A549 treated with GW870086 at 1 μM for 4 hours (cell line): ENCODE data around the gene SIRT3. TPM values are rescaled to one million over a fixed set of nuclear protein-coding genes. Genes with fewer than 3 reads are reported as not detected.

Experiments
- total RNA-seq: library from RNA; stranded (reverse); fragments of 200-300 nt; extraction: Qiagen RNA extraction; gene quantifications from 5 replicates; pipeline ENCODE4 v1.2.3, GENCODE V29; 2022; ENCODE audit warnings: low read depth

Gene SIRT3
- 19.2 to 22.3 TPM (median 21.1 TPM) in 5 replicates for total RNA-seq

DNA sequence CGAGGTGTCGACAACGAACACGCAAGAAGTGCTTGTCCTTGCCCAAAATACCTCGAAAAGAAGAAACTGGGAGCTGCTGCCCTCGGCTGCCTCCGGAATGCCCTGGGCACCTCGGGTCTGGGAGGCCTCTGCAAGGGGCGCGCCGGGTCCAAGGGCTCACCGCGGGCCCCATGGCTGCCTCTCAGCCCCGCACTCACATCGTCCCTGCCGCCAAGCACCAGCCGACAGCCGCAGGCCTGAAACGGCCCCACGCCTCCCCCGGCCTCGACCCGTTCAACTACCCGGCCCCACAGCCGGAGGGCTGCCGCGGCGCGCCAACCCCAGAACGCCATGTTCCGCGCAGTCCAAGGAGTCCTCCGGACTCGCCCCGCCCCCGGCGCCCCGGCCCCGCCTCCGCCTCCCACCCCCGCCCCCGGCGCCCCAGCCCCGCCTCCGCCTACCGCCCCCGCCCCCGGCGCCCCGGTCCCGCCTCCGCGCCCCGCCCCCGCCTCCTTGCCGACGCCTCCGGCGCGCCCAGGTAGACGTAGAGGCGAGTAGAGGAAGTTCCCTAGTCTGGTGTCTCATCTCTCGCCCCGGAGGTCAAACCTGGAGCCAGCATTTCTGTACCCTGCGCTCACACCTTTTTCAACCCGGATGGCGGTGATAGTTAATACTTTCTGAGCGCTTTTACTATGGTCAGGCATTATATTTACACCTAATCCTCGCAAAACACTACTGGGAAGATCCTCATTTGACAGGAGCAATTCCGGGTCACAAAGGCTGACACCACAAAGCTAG, at the start of gene SIRT3:
Gene SIRT3 (minus strand): TSS at position 346 of the 777 bp plus-strand sequence. CDS start 14 bp downstream, at position 332.

GRCh38 chr11:278001-278951, 42.1 kb upstream of the SIRT3 start, which contains the start of gene NLRP6:
NLRP6 (plus strand) TSS chr11:278407; CDS start chr11:278570, 163 bp downstream.

DNA sequence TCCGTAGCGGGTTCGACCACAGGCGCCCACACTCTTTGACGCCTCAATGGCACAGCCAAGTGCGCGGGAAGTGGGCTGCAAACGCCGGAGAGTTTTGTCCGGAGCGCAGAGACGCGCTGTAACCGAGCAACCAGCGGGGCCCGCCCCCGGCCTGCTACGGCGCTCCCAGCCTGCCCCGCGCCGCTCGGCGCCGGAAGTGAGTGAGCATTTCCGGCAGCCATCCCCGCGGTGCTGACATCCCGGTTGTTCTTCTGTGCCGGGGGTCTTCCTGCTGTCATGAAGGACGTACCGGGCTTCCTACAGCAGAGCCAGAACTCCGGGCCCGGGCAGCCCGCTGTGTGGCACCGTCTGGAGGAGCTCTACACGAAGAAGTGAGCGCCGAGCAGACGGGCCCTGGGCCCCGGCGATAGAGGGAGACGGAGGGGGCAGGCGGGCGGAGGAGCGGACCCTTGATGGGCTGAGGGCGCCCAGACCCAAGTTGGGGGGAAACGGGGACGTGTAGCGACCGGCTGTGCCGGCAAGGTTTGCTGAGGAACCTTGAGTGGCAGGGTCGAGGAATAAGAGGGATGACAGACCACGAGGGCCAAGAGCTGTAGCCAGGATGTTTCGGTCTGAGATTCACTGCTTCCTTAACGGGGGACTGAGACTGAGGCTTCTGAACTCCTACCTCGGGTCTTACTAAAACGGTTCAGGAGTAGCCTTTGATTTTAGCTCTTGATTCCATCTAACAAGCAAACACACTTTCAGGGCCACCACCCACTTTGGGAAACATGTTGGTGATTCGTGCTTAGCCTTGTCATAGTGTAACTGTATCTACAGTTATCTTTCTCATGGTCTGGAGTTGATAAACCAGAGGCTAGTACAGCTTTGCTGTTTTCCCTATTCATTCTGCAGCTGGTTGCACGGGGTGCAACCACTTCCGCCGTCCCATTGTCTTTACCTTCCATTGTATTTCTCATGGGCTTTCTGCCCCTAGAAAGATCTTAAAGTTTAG, 929 bp upstream of the SIRT3 start, which contains the start of gene PSMD13:
Gene PSMD13 (plus strand): TSS at position 203 of the 994 bp plus-strand sequence. CDS start 74 bp downstream, at position 277.

DNA sequence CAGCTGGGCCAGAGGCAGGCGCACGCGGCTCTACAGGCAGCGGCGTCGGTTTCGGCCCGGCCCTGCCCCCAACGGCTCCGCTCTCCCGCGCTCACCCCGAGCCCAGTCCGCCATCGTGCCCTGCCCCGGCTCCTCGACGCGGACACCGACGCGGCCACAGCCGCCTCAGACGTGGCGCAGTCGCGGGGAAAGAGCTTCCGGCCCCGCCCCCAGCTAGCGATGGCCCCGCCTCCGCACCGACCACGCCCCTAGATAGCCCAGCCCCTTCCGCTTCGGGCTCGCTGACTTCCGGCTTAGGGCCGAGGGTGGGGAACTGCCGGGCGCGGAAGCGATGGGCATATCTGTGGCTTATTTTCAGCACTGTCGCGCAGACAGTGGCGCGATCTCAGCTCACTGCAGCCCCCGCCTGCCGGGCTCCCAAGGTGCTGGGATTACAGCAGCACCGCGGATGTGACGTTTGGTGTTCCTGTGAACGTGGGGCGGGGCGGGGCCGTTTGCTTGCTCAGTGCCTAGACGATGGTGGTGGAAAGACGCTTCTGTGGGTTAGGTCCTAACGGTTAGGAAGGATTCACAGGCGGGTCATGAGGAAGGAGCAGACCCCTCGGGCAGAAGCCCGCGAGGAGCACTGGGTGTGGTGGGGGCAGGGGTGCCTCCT, 28.8 kb downstream of the SIRT3 start, which contains the start of the genes BET1L and RIC8A:
Gene BET1L (minus strand): TSS at position 192 of the 655 bp plus-strand sequence. CDS start 78 bp downstream, at position 114.
Gene RIC8A (plus strand): TSS at position 501 of the 655 bp plus-strand sequence. CDS start 1,147 bp downstream, outside the sequence.

DNA sequence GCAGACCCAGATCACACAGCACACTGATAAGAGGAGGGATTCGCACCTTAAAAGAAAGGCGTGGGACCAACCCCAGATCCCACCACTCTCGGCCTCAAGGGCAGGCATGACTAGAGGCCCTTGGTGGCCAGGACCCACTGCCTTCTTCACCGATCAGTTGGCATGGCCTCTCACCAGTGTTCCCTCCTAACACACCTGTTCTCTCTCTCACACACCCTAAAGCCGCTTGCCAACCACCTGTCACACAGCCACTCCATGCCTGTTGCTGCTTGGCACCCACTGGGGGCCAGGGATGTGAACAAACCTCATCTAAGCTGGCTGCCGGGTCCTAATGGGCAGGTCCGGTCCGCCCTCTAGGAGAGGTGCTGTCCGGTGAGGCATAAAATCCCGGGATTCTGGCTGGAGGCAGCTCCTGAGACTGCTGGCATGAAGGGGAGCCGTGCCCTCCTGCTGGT, 43.4 kb downstream of the SIRT3 start, which contains the start of gene SCGB1C1:
Gene SCGB1C1 (plus strand): TSS at position 405 of the 455 bp plus-strand sequence. CDS start 22 bp downstream, at position 427.

Other genes with a start within 250 kb of the SIRT3 start
- not detected in 5 replicates for gene SCGB1C1, start 43.3 kb downstream of the SIRT3 start, total RNA-seq
- gene BET1L, start 28.9 kb downstream of the SIRT3 start, total RNA-seq: 42.8 to 49.0 TPM (median 47.3 TPM) in 5 replicates
- 110 to 125 TPM (median 117 TPM) in 5 replicates for gene RIC8A, start 28.6 kb downstream of the SIRT3 start, total RNA-seq
- 165 to 200 TPM (median 177 TPM) in 5 replicates for gene PSMD13, start 634 bp upstream of the SIRT3 start, total RNA-seq
- 0.08 TPM in 1 of 5 replicates, not detected in the others for gene NLRP6, start 42.1 kb upstream of the SIRT3 start, total RNA-seq
- 6.1 to 12.3 TPM (median 11.0 TPM) in 5 replicates for gene PGGHG, start 52.8 kb upstream of the SIRT3 start, total RNA-seq
- gene IFITM5, start 63.2 kb upstream of the SIRT3 start, total RNA-seq: not detected in 5 replicates
- gene IFITM2, start 71.5 kb upstream of the SIRT3 start, total RNA-seq: 58.0 to 65.0 TPM (median 60.1 TPM) in 5 replicates
- gene IFITM1, start 77.7 kb upstream of the SIRT3 start, total RNA-seq: 0.31 to 0.56 TPM (median 0.55 TPM) in 5 replicates
- 19.5 to 36.0 TPM (median 30.9 TPM) in 5 replicates for gene IFITM3, start 84.5 kb upstream of the SIRT3 start, total RNA-seq
- gene B4GALNT4, start 133.2 kb upstream of the SIRT3 start, total RNA-seq: 9.3 to 21.2 TPM (median 16.6 TPM) in 5 replicates
- 29.9 to 39.9 TPM (median 38.6 TPM) in 5 replicates for gene PKP3, start 157.9 kb upstream of the SIRT3 start, total RNA-seq
- 60.4 to 93.3 TPM (median 87.7 TPM) in 5 replicates for gene SIGIRR, start 178.7 kb upstream of the SIRT3 start, total RNA-seq
- gene ANO9, start 205.7 kb upstream of the SIRT3 start, total RNA-seq: 0.72 to 1.2 TPM (median 0.88 TPM) in 5 replicates
- 33.8 to 46.7 TPM (median 44.8 TPM) in 5 replicates for gene PTDSS2, start 213.9 kb upstream of the SIRT3 start, total RNA-seq